C4-2B (cell line): ENCODE results near the gene SPDYE18.
"Not testable (repeated sequence)": the region's sequence is repeated elsewhere in the genome, so short reads cannot be mapped to it uniquely, and the experiment has no call there.

Experiments
- CTCF ChIP-seq: fragments of 450-650 bp; conservative IDR thresholded peaks from 2 replicates; pipeline ENCODE4 v1.5.1; 2017; ENCODE audit warnings: mild to moderate bottlenecking
- ZFX ChIP-seq: fragments of 450-650 bp; IDR thresholded peaks from 2 replicates; pipeline ENCODE4 v1.6.1; 2017

- TF ChIP-seq CTCF, ZFX: not testable (repeated sequence)
Measured at GRCh38 chr7:77063732-77064131, 1.4 kb upstream of the SPDYE18 start.
